Ishikawa (cell line): ENCODE results near the gene CAV3.

Experiments used
- CREB1 ChIP-seq: IDR thresholded peaks from 2 replicates; pipeline ENCODE4 v1.6.1; 2012; ENCODE audit warnings: low read depth
- EP300 ChIP-seq: IDR thresholded peaks from 2 replicates; pipeline ENCODE4 v1.6.1; 2012; ENCODE audit warnings: borderline replicate concordance
- NFIC ChIP-seq: IDR thresholded peaks from 2 replicates; pipeline ENCODE4 v1.6.1; 2012
- REST ChIP-seq: IDR thresholded peaks from 2 replicates; pipeline ENCODE4 v1.6.1; 2012; ENCODE audit warnings: low read depth, mild to moderate bottlenecking
- TAF1 ChIP-seq: IDR thresholded peaks from 2 replicates; pipeline ENCODE4 v1.6.1; 2012; ENCODE audit warnings: low read depth, mild to moderate bottlenecking

GRCh38 chr3:8709801-8710507, 23.6 kb upstream of the CAV3 start:
- TF ChIP-seq EP300: no peak
- TF ChIP-seq NFIC: no peak
- TF ChIP-seq TAF1: no peak
- TF ChIP-seq CREB1: no peak
- no peak for TF ChIP-seq REST
